ENCODE measurements around the gene TTC13. TPM values are rescaled to one million over a fixed set of nuclear protein-coding genes. Genes with fewer than 3 reads are reported as not detected.

Gene TTC13
- polyA plus RNA-seq, 3 donors = 9.2 to 24.4 (median 10.8) TPM

GRCh38 chr1:230901671-230902070 is 77.0 kb downstream of the TTC13 start:
- H3K36me3 ChIP-seq (replicated peaks in 1 of 2; ENCODE audit: control insufficient read depth in 1 of 2, insufficient read depth in 2 of 2, low read length in 2 of 2) = peaks cover 27 to 50% of the 10 kb centered on the region in 2 donors
- H3K9ac ChIP-seq (ENCODE audit: insufficient read depth, low read length, poor library complexity, severe bottlenecking) = no peak overlapping the region
- no peak overlapping the region for H3K27ac Mint-ChIP-seq
- no peaks in the 10 kb centered on the region for H3K4me1 ChIP-seq (ENCODE audit: control insufficient read depth in 1 of 2, insufficient read depth in 2 of 2, low read length in 2 of 2)
- H3K79me2 ChIP-seq (ENCODE audit: insufficient read depth, low read length) = no peaks in the 10 kb centered on the region
- peaks cover 38 to 51% of the 10 kb centered on the region in 2 donors for H3K36me3 Mint-ChIP-seq
- TF ChIP-seq, protein P1, sequence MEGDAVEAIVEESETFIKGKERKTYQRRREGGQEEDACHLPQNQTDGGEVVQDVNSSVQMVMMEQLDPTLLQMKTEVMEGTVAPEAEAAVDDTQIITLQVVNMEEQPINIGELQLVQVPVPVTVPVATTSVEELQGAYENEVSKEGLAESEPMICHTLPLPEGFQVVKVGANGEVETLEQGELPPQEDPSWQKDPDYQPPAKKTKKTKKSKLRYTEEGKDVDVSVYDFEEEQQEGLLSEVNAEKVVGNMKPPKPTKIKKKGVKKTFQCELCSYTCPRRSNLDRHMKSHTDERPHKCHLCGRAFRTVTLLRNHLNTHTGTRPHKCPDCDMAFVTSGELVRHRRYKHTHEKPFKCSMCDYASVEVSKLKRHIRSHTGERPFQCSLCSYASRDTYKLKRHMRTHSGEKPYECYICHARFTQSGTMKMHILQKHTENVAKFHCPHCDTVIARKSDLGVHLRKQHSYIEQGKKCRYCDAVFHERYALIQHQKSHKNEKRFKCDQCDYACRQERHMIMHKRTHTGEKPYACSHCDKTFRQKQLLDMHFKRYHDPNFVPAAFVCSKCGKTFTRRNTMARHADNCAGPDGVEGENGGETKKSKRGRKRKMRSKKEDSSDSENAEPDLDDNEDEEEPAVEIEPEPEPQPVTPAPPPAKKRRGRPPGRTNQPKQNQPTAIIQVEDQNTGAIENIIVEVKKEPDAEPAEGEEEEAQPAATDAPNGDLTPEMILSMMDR (IDR thresholded peaks at IDR 0.05) = no peak
- H3K9me3 ChIP-seq (replicated peaks in 1 of 2; ENCODE audit: control insufficient read depth in 1 of 2, insufficient read depth in 1 of 2, low read length in 2 of 2) = no peaks in the 10 kb centered on the region
- DNase-seq = no peak
- no peak overlapping the region for H3K4me3 ChIP-seq (replicated peaks in 1 of 3; ENCODE audit: low read depth in 2 of 3, low read length in 3 of 3)
- H3K27ac ChIP-seq (ENCODE audit: low read depth in 1 of 2, low read length in 2 of 2) = no peak overlapping the region
- H3K4me2 ChIP-seq (replicated peaks; ENCODE audit: extremely low read depth, low read length, poor library complexity, severe bottlenecking) = no peak overlapping the region
- no peak overlapping the region for H2AFZ ChIP-seq (ENCODE audit: insufficient read depth, low read depth, low read length, poor library complexity, severe bottlenecking)
- peaks cover 0 to 2% (median 0%) of the 10 kb centered on the region in 7 donors for H3K9me3 Mint-ChIP-seq
- WGBS (ENCODE audit: insufficient coverage) = 100% methylated on average over 4 of the region's 6 CpGs
- intact Hi-C loops (cut with micrococcal nuclease) = no loop called here
- peaks cover 0 to 4% (median 2%) of the 10 kb centered on the region in 3 donors for H3K27me3 Mint-ChIP-seq (ENCODE audit: low read depth in 3 of 3)
- no peaks in the 10 kb centered on the region for H3K27me3 ChIP-seq (ENCODE audit: control insufficient read depth in 2 of 2, insufficient read depth in 2 of 2, low read length in 2 of 2)
- no peaks in the 10 kb centered on the region for H3K4me1 Mint-ChIP-seq
- no peak overlapping the region for H3K4me3 Mint-ChIP-seq
- H4K20me1 ChIP-seq (ENCODE audit: insufficient read depth, low read length) = no peaks in the 10 kb centered on the region

DNA sequence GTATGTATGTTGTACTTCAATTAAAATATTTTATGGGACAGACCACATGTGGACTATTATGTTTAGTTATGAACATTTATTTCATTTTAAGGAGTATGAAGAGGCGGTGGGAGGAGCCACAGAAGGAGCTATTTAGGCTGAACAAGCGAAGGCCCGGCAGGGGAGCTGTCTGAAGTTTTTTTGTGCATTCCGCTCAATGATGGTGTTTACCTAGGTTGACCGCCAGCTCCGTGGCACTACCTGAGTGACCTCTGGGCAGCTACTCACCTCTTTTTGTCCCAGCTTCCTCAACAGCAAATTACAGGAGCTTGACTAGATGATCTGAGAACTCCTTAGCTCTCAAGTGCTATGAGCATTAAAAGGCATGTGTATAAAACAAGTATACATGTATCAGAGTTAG is 77.7 kb downstream of the TTC13 start:
- TF ChIP-seq, protein P1 (IDR thresholded peaks at IDR 0.05) = no peak
- Mint-ChIP-seq H3K36me3 (peaks cover 32 to 44% of the 10 kb centered on the region in 2 donors), H3K27ac (peak overlapping the region in 1 of 7 donors; percentile 75), H3K4me1 (no peaks in the 10 kb centered on the region), H3K9me3 (peaks cover 0 to 2% (median 0%) of the 10 kb centered on the region in 7 donors), H3K27me3 (ENCODE audit: low read depth in 3 of 3) (peaks cover 0 to 4% (median 2%) of the 10 kb centered on the region in 3 donors), H3K4me3 (no peak overlapping the region)
- Histone ChIP-seq H3K4me3 (replicated peaks in 1 of 3; ENCODE audit: low read depth in 2 of 3, low read length in 3 of 3) (no peak overlapping the region), H4K20me1 (ENCODE audit: insufficient read depth, low read length) (no peaks in the 10 kb centered on the region), H3K4me2 (replicated peaks; ENCODE audit: extremely low read depth, low read length, poor library complexity, severe bottlenecking) (no peak overlapping the region), H3K4me1 (ENCODE audit: control insufficient read depth in 1 of 2, insufficient read depth in 2 of 2, low read length in 2 of 2) (no peaks in the 10 kb centered on the region), H3K79me2 (ENCODE audit: insufficient read depth, low read length) (no peaks in the 10 kb centered on the region), H3K27ac (ENCODE audit: low read depth in 1 of 2, low read length in 2 of 2) (no peak overlapping the region), H3K36me3 (replicated peaks in 1 of 2; ENCODE audit: control insufficient read depth in 1 of 2, insufficient read depth in 2 of 2, low read length in 2 of 2) (peaks cover 20 to 44% of the 10 kb centered on the region in 2 donors), H3K9ac (ENCODE audit: insufficient read depth, low read length, poor library complexity, severe bottlenecking) (no peak overlapping the region), H3K9me3 (replicated peaks in 1 of 2; ENCODE audit: control insufficient read depth in 1 of 2, insufficient read depth in 1 of 2, low read length in 2 of 2) (no peaks in the 10 kb centered on the region), H3K27me3 (ENCODE audit: control insufficient read depth in 2 of 2, insufficient read depth in 2 of 2, low read length in 2 of 2) (no peaks in the 10 kb centered on the region), H2AFZ (ENCODE audit: insufficient read depth, low read depth, low read length, poor library complexity, severe bottlenecking) (no peak overlapping the region)
- WGBS (ENCODE audit: insufficient coverage) = 100% methylated on average over 6 of the region's 6 CpGs
- intact Hi-C loops (cut with micrococcal nuclease) = no loop called here
- no peak for DNase-seq

Data from CD14-positive monocyte (primary cell).